Measurements from ENCODE around the gene TMEM131. TPM values are rescaled to one million over a fixed set of nuclear protein-coding genes. Genes with fewer than 3 reads are reported as not detected.

The TMEM131 gene
- total RNA-seq, result 27.1 and 32.4 TPM in 2 replicates

DNA sequence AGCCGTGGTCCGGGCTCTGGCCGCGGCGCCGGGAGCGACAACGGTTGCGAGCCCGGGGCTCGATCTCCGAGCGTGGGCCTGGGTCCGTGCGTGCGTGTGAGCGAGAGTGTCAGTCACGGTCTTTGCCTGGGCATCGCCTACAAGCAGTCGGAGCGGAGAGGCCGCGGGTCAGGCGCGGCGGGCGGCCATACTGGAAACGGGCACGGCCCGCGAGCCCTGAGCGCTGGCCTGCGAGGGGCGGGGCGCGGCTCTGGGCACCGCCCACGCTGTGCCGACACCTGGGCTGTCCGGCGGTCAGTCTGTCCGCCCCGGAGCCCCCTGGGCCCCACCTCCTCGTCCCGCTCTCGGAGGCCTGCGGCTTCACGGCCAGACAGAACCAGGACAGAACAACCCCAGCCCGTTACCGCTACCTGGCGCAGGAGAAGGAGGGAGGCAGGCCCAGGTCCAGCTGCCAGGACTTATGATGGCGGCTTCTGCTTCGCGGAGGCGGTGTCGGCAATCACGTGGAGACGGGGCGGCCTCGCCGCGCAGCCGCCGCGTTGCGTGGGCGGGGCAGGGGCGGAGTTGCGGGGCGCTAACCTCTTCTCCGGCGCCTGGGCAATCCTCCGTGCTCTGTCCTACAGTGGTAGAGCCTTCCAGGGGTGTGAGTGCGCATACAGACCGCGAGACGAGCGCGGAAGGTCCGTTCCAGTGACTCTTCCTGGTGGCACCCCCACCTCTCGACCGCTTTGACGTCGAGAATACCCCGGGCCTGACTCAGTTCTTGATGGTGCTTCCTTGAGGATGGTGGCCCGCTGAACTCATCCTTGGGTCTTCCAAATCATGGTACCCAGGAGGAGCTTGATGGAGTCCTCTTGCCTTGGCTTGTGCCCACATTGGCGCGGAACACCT lies at the start of gene TMEM131:
Gene TMEM131 (minus strand): TSS at position 215 of the 891 bp plus-strand sequence. CDS start 286 bp downstream, outside the sequence.

DNA sequence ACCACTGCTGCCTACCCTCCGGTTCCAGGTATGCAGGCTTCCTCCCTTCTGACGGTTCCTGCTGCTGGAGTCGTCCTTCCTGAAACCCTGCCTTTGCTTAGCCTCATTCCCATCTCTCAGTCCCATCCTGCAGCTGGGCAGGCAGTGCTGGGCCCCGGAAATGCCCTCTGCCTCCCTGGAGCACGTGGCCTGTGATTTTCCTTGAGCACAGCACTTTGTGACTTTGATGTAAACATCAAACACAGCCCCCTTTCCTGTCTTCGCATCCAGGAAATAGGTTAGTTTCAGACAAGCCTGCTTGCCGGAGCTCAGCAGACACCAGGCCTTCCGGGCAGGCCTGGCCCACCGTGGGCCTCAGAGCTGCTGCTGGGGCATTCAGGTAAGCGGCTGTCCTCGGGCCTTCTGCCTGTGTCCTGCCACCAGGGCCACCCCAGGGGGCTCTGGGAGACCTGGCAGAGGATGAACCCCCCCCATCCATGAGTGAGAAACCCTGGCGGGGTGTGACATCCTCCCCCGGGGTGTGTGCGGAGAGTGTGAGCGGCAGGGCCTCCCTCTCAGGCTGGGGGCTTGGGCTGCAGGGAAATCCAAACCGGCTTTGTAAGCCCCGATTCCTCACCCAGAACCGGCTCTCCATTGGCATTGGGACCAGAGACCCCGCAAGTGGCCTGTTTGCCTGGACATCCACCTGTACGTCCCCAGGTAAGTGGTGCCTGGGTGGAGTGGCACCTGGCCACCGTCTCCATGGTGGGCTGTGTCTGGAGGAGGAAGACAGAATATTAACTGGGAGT lies 282.3 kb downstream of the TMEM131 start, which contains the start of gene ZAP70:
Gene ZAP70 (plus strand): TSS at position 281 of the 788 bp plus-strand sequence. CDS start 10,461 bp downstream, outside the sequence.

Other genes with a start within 250 kb of the TMEM131 start
- gene VWA3B, start 91.2 kb upstream of the TMEM131 start, total RNA-seq, result not detected in 2 replicates

Data from aortic smooth muscle cell (primary cell).